Spleen (tissue), 13 donors: Measurements from ENCODE around the gene SSTR1. TPM values are rescaled to one million over a fixed set of nuclear protein-coding genes. Genes with fewer than 3 reads are reported as not detected.

Experiments
- DNase-seq: peaks from one replicate; pipeline ENCODE4 v3.0.0-alpha.2; 2020
- H3K27ac ChIP-seq, 8 donors: fragments of 200-600 bp; sonication (generic) in 7 of 8; 1 replicate in 4 of 8; 2 replicates in 4 of 8; pipeline versions ENCODE4 v1.5.0 to v1.8.0; 2016 to 2021; ENCODE audit warnings: inconsistent platforms in 4 of 8, mild to moderate bottlenecking in 4 of 8, moderate library complexity in 1 of 8
- H3K27me3 ChIP-seq, 7 donors: fragments of 200-600 bp; sonication (generic) in 6 of 7; replicated peaks in 1 of 7; 1 replicate in 4 of 7; 2 replicates in 3 of 7; pipeline versions ENCODE4 v1.5.0 to v1.8.0; 2016 to 2021; ENCODE audit warnings: inconsistent platforms in 3 of 7, mild to moderate bottlenecking in 1 of 7
- H3K36me3 ChIP-seq, 6 donors: fragments of 200-600 bp; sonication (generic) in 5 of 6; 1 replicate in 4 of 6; 2 replicates in 2 of 6; pipeline versions ENCODE4 v1.5.0 to v1.8.0; 2016 to 2021; ENCODE audit warnings: inconsistent platforms in 2 of 6
- H3K4me1 ChIP-seq, 6 donors: fragments of 200-600 bp; sonication (generic) in 5 of 6; 1 replicate in 3 of 6; 2 replicates in 3 of 6; pipeline versions ENCODE4 v1.5.0 to v1.8.0; 2016 to 2021; ENCODE audit warnings: inconsistent platforms in 3 of 6
- H3K4me3 ChIP-seq, 8 donors: fragments of 200-600 bp; sonication (generic) in 7 of 8; 1 replicate in 4 of 8; 2 replicates in 4 of 8; pipeline versions ENCODE4 v1.5.0 to v1.8.0; 2016 to 2021; ENCODE audit warnings: inconsistent platforms in 4 of 8, mild to moderate bottlenecking in 4 of 8, moderate library complexity in 2 of 8
- H3K9me3 ChIP-seq, 8 donors: fragments of 200-600 bp; sonication (generic) in 7 of 8; 1 replicate in 4 of 8; 2 replicates in 4 of 8; pipeline versions ENCODE4 v1.5.0 to v1.8.0; 2016 to 2021; ENCODE audit warnings: inconsistent platforms in 4 of 8
- CTCF ChIP-seq, 11 experiments: fragments of 200-600 bp in 7 of 11; fragments of 450-650 bp in 4 of 11; sonication (generic) in 4 of 11; IDR thresholded peaks in 8 of 11; conservative IDR thresholded peaks in 3 of 11; 1 replicate in 7 of 11; 2 replicates in 4 of 11; pipeline versions ENCODE4 v1.4.0 to v1.8.0; 2016 to 2021; ENCODE audit warnings: antibody characterized with exemption in 11 of 11, inconsistent platforms in 4 of 11, mild to moderate bottlenecking in 1 of 11
- POLR2A ChIP-seq, 3 donors: fragments of 450-650 bp; IDR thresholded peaks; one replicate each; pipeline ENCODE4 v1.5.1; 2017; ENCODE audit warnings: antibody characterized with exemption in 3 of 3, mild to moderate bottlenecking in 1 of 3
- POLR2AphosphoS5 ChIP-seq, 3 donors: sonication (generic); formaldehyde crosslinking; IDR thresholded peaks; one replicate each; pipeline ENCODE4 v1.5.1; 2017; ENCODE audit warnings: antibody characterized with exemption in 3 of 3
- WGBS, 5 donors: extraction: QIAGEN DNeasy Blood & Tissue Kit in 3 of 5; methylation state at CpG; one replicate each; pipeline versions ENCODE4 v1.1.5 to v1.1.7; 2013 to 2018; 5-methylcytosine and 5-hydroxymethylcytosine counted together
- intact Hi-C: fragments of 100-400 bp; cut with DNase I; formaldehyde crosslinking; loops from one replicate; pipeline ENCODE4 v1.15.0; 2023; ENCODE audit warnings: low total_unique reads
- long read RNA-seq, 2 donors: transcript quantifications; one replicate each; lab custom pipeline, GENCODE V29; 2026
- polyA plus RNA-seq, 3 donors: library from polyadenylated mRNA; stranded (reverse); fragments of 200-250 nt; gene quantifications; one replicate each; pipeline ENCODE4 v1.2.1, GENCODE V29; 2013
- total RNA-seq, 7 donors: library from RNA; depleted of rRNA in 3 of 7; stranded (reverse); fragments of >200 nt in 3 of 7; fragmentation: NEBNext Ultra II Directional in 4 of 7; extraction: Animal tissue kit (Norgen Biotek cat#: 25700) in 4 of 7; gene quantifications; one replicate each; pipeline versions ENCODE4 v1.1.0 to v1.2.1, GENCODE V29; 2016 to 2021
- donor health status: healthy with polysubstance abuse.
- donor health status: DM: no; HTN: no; CAD: no; lungs with moderate emphysema.
- donor health status: DM: no; HTN: no; CAD: no.
- donor health status: Bipolar disorder and iron deficiency.
- donor health status: healthy.
- donor health status: DM: no; HTN: no; CAD: no.
- donor health status: DM: yes; HTN: yes; CAD: no.

SSTR1 gene
- total RNA-seq (1 to 10 TPM in 2 of 7 donors, under 1 TPM in 5; 0.17 to 1.3 (median 0.83) TPM), polyA plus RNA-seq (under 1 TPM; 0.09 to 0.54 (median 0.35) TPM)
- long read RNA-seq, donor 1 = 0 reads
- long read RNA-seq, donor 2 = 0 reads

- H3K9me3 ChIP-seq = peaks cover 0 to 8% (median 5%) of the 10 kb centered on the region in 8 donors
- no peaks in the 10 kb centered on the region for H3K36me3 ChIP-seq
- peak within 1 kb of the TSS in 7 of 8 donors; percentile 16 to 62 (median 35) for H3K4me3 ChIP-seq
- WGBS, 5 donors = 3 to 10% (median 4%) methylated on average over 38 to 49 of the region's 49 CpGs
- H3K27ac ChIP-seq = no peak within 1 kb of the TSS
- DNase-seq = no peak
- intact Hi-C loops = no loop called here
- TF ChIP-seq POLR2A (IDR thresholded peaks at IDR 0.05) = no peak
- TF ChIP-seq CTCF (IDR thresholded peaks at IDR 0.05 in 8 of 11, conservative IDR thresholded peaks at IDR 0.05 in 3 of 11) = no peak
- no peak for TF ChIP-seq POLR2AphosphoS5 (IDR thresholded peaks at IDR 0.05)
- H3K27me3 ChIP-seq = peaks cover 0 to 68% (median 40%) of the 10 kb centered on the region in 7 donors
- peaks cover 0 to 44% (median 22%) of the 10 kb centered on the region in 6 donors for H3K4me1 ChIP-seq
Observed at GRCh38 chr14:38207736-38208617, at the start of gene SSTR1. Gene SSTR1 (plus strand): TSS chr14:38207904. CDS start chr14:38209390, 1,486 bp downstream.

- Histone ChIP-seq H3K9me3 (no peaks in the 10 kb centered on the region), H3K36me3 (no peaks in the 10 kb centered on the region), H3K4me3 (no peak overlapping the region), H3K4me1 (no peaks in the 10 kb centered on the region), H3K27me3 (no peaks in the 10 kb centered on the region), H3K27ac (no peak overlapping the region)
- intact Hi-C loops = no loop called here
- no peak for DNase-seq
- TF ChIP-seq POLR2AphosphoS5 (IDR thresholded peaks at IDR 0.05) (no peak), POLR2A (IDR thresholded peaks at IDR 0.05) (no peak), CTCF (IDR thresholded peaks at IDR 0.05 in 8 of 11, conservative IDR thresholded peaks at IDR 0.05 in 3 of 11) (no peak)
Observed at GRCh38 chr14:38158468-38158867, 49.2 kb upstream of the SSTR1 start.

GRCh38 chr14:38168416-38168815 is 39.3 kb upstream of the SSTR1 start:
- TF ChIP-seq POLR2AphosphoS5 (IDR thresholded peaks at IDR 0.05) (no peak), POLR2A (IDR thresholded peaks at IDR 0.05) (no peak), CTCF (IDR thresholded peaks at IDR 0.05 in 8 of 11, conservative IDR thresholded peaks at IDR 0.05 in 3 of 11) (no peak)
- H3K27ac ChIP-seq = no peak overlapping the region
- no peaks in the 10 kb centered on the region for H3K27me3 ChIP-seq
- intact Hi-C loops = no loop called here
- 20 to 47% (median 41%) methylated on average over 2 of the region's 2 CpGs for WGBS, 5 donors
- no peak for DNase-seq
- H3K9me3 ChIP-seq = no peaks in the 10 kb centered on the region
- no peak overlapping the region for H3K4me3 ChIP-seq
- H3K36me3 ChIP-seq = no peaks in the 10 kb centered on the region
- no peaks in the 10 kb centered on the region for H3K4me1 ChIP-seq

GRCh38 chr14:38171197-38171596 is 36.5 kb upstream of the SSTR1 start:
- 61 to 75% (median 66%) methylated on average over 2 of the region's 2 CpGs for WGBS, 5 donors
- TF ChIP-seq POLR2AphosphoS5 (IDR thresholded peaks at IDR 0.05) (no peak), CTCF (IDR thresholded peaks at IDR 0.05 in 8 of 11, conservative IDR thresholded peaks at IDR 0.05 in 3 of 11) (no peak)
- H3K27ac ChIP-seq = no peak overlapping the region
- intact Hi-C loops = no loop called here
- no peak overlapping the region for H3K4me3 ChIP-seq
- H3K36me3 ChIP-seq = no peaks in the 10 kb centered on the region
- no peaks in the 10 kb centered on the region for H3K9me3 ChIP-seq
- no peaks in the 10 kb centered on the region for H3K4me1 ChIP-seq
- no peaks in the 10 kb centered on the region for H3K27me3 ChIP-seq
- DNase-seq = no peak
